ENCODE measurements around the gene CCNL2. TPM values are rescaled to one million over a fixed set of nuclear protein-coding genes. Genes with fewer than 3 reads are reported as not detected.

Gene CCNL2
- total and polyA plus RNA-seq, 2 donors (not counting 1 experiment from before 2014, with no cell fraction given) = 263 to 347 TPM

- no peaks in the 10 kb centered on the region for H3K79me2 ChIP-seq (ENCODE audit: control insufficient read depth, insufficient read depth, low read length)
- no peaks in the 10 kb centered on the region for H3K9me3 Mint-ChIP-seq (ENCODE audit: insufficient read depth)
- 72% methylated on average over 21 of the region's 29 CpGs for WGBS (ENCODE audit: insufficient coverage)
- H2AFZ ChIP-seq (ENCODE audit: insufficient read depth, low read depth, low read length, poor library complexity, severe bottlenecking) = no peak overlapping the region
- peaks cover 0 to 5% (median 0%) of the 10 kb centered on the region in 3 donors for H3K9me3 ChIP-seq (ENCODE audit: control extremely low read depth in 1 of 3, control insufficient read depth in 2 of 3, insufficient read depth in 1 of 3, low read length in 2 of 3)
- H3K4me1 Mint-ChIP-seq = peaks cover 5% of the 10 kb centered on the region
- no peak overlapping the region for H3K4me3 ChIP-seq (ENCODE audit: control extremely low read depth in 1 of 5, extremely low read depth in 1 of 5, insufficient read depth in 1 of 5, low read depth in 2 of 5, low read length in 4 of 5)
- intact Hi-C loops (cut with micrococcal nuclease) = no loop called here
- H3K27ac Mint-ChIP-seq = no peak overlapping the region
- H3K4me3 Mint-ChIP-seq = no peak overlapping the region
- DNase-seq (no peak), ATAC-seq (ENCODE audit: low read depth) (no peak)
- no peaks in the 10 kb centered on the region for H4K20me1 ChIP-seq (ENCODE audit: control insufficient read depth, insufficient read depth, low read length, poor library complexity, severe bottlenecking)
- TF ChIP-seq CTCF (IDR thresholded peaks at IDR 0.05) (no peak), EZH2 (IDR thresholded peaks at IDR 0.05; ENCODE audit: borderline replicate concordance, insufficient read depth, low read depth, low read length, poor library complexity, severe bottlenecking) (no peak)
- H3K9ac ChIP-seq (ENCODE audit: low read length) = no peak overlapping the region
- H3K4me1 ChIP-seq (ENCODE audit: control insufficient read depth in 2 of 2, insufficient read depth in 2 of 2, low read length in 2 of 2) = peaks cover 0 to 3% of the 10 kb centered on the region in 2 donors
- no peak overlapping the region for H3K27ac ChIP-seq (ENCODE audit: low read length in 2 of 2)
- peaks cover 23% of the 10 kb centered on the region for H3K27me3 Mint-ChIP-seq
- H3K27me3 ChIP-seq (replicated peaks in 1 of 4; ENCODE audit: control extremely low read depth in 1 of 4, control insufficient read depth in 3 of 4, insufficient read depth in 4 of 4, low read length in 3 of 4) = peaks cover 0 to 34% (median 6%) of the 10 kb centered on the region in 4 experiments
- H3K36me3 ChIP-seq (replicated peaks in 1 of 2; ENCODE audit: control extremely low read depth in 1 of 2, control insufficient read depth in 1 of 2, extremely low read depth in 1 of 2, insufficient read depth in 2 of 2, low read length in 1 of 2) = no peaks in the 10 kb centered on the region
- POLR2A ChIA-PET = no interaction called here
- no peak overlapping the region for H3K4me2 ChIP-seq (replicated peaks; ENCODE audit: low read depth, low read length, poor library complexity, severe bottlenecking)
- CTCF ChIA-PET = no interaction called here
Observed at GRCh38 chr1:1422465-1423244, 23.5 kb upstream of the CCNL2 start.

DNA sequence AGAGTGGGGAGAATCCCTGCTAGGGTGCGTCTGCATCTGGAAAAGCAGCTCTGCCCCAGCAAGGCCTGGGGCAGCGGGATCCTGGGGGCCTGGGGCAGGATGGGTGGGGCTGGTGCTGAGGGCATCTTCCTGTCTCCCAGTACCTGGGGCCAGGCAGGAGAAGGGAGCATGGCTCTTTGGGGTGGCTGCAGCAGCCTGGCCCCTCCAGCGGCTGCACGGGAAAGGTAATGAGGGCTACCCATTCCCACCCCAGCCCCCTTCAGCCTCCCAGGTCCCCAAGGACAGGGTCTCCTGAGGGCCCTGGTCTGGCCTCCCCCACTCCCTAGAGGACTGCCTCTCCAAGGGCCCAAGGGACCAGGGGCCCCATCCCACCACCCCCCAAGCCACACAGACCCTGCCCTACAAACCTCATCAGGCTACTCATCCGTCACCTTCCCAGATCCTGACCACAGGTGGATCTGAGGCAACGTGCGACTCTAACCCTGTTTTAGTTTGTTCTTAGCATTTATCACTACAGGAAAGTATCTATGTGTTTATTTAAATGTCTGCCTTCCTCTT is 22.9 kb upstream of the CCNL2 start:
- Histone ChIP-seq H2AFZ (ENCODE audit: insufficient read depth, low read depth, low read length, poor library complexity, severe bottlenecking) (no peak overlapping the region), H3K27me3 (replicated peaks in 1 of 4; ENCODE audit: control extremely low read depth in 1 of 4, control insufficient read depth in 3 of 4, insufficient read depth in 4 of 4, low read length in 3 of 4) (peaks cover 0 to 34% (median 6%) of the 10 kb centered on the region in 4 experiments), H3K9me3 (ENCODE audit: control extremely low read depth in 1 of 3, control insufficient read depth in 2 of 3, insufficient read depth in 1 of 3, low read length in 2 of 3) (peaks cover 0 to 5% (median 0%) of the 10 kb centered on the region in 3 donors), H3K27ac (ENCODE audit: low read length in 2 of 2) (no peak overlapping the region), H4K20me1 (ENCODE audit: control insufficient read depth, insufficient read depth, low read length, poor library complexity, severe bottlenecking) (no peaks in the 10 kb centered on the region), H3K9ac (ENCODE audit: low read length) (no peak overlapping the region), H3K79me2 (ENCODE audit: control insufficient read depth, insufficient read depth, low read length) (no peaks in the 10 kb centered on the region), H3K36me3 (replicated peaks in 1 of 2; ENCODE audit: control extremely low read depth in 1 of 2, control insufficient read depth in 1 of 2, extremely low read depth in 1 of 2, insufficient read depth in 2 of 2, low read length in 1 of 2) (no peaks in the 10 kb centered on the region), H3K4me3 (ENCODE audit: control extremely low read depth in 1 of 5, extremely low read depth in 1 of 5, insufficient read depth in 1 of 5, low read depth in 2 of 5, low read length in 4 of 5) (no peak overlapping the region), H3K4me1 (ENCODE audit: control insufficient read depth in 2 of 2, insufficient read depth in 2 of 2, low read length in 2 of 2) (peaks cover 0 to 3% of the 10 kb centered on the region in 2 donors), H3K4me2 (replicated peaks; ENCODE audit: low read depth, low read length, poor library complexity, severe bottlenecking) (no peak overlapping the region)
- no peak for TF ChIP-seq EZH2 (IDR thresholded peaks at IDR 0.05; ENCODE audit: borderline replicate concordance, insufficient read depth, low read depth, low read length, poor library complexity, severe bottlenecking)
- TF ChIP-seq CTCF (IDR thresholded peaks at IDR 0.05) = no peak
- peaks cover 5% of the 10 kb centered on the region for H3K4me1 Mint-ChIP-seq
- H3K4me3 Mint-ChIP-seq = no peak overlapping the region
- intact Hi-C loops (cut with micrococcal nuclease) = no loop called here
- H3K27ac Mint-ChIP-seq = no peak overlapping the region
- ChIA-PET POLR2A (no interaction called here), CTCF (no interaction called here)
- ATAC-seq (ENCODE audit: low read depth) (no peak), DNase-seq (no peak)
- 88% methylated on average over 4 of the region's 7 CpGs for WGBS (ENCODE audit: insufficient coverage)
- H3K9me3 Mint-ChIP-seq (ENCODE audit: insufficient read depth) = no peaks in the 10 kb centered on the region
- H3K27me3 Mint-ChIP-seq = peaks cover 23% of the 10 kb centered on the region
